ENCODE measurements around the gene PIR. TPM values are rescaled to one million over a fixed set of nuclear protein-coding genes. Genes with fewer than 3 reads are reported as not detected.

PIR gene
- total RNA-seq, 1 experiment from 2014 or later = 29.7 TPM

DNA sequence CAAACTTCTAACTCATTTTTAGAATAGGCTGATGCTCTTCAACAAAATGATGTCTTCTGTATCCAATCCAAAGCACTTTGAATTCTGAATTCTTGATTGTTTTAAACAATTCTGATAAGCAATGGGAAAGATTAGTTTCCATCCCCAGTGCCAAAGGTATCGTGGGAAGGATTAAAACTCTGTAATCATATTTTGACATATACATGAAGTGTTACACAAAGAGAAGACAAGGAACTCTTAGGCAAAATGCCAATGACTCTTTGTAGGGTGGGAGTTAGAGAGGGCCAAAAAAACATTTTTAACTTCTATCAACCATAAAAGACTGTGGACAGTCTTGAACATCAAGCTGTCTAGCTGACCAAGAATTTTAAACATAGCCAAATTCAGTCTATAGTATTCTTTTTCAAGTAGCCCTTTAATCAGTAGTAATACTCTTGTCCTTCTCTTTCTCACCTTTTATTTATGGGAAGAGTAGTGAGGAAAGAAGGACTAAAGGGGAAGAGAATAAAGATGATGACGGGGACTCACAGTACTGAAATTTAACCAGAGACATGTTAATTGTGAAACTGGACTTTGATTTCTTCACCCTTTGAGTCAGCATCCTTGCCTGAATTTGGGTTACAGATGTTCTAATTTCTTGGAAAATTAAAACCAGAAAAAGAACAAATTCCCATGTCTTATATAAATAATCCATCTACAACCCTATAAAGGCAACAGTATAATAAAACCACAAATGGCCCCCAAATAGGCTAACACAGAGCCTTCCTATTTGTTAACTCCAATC, 57.1 kb downstream of the PIR start:
- Histone ChIP-seq H3K14ac (ENCODE audit: insufficient read depth, low read length) (no peak overlapping the region), H4K20me1 (ENCODE audit: control insufficient read depth, insufficient read depth, insufficient read length) (no peaks in the 10 kb centered on the region), H3T11ph (ENCODE audit: low read length) (no peak overlapping the region), H4K5ac (ENCODE audit: insufficient read length, low read depth, low read length) (no peak overlapping the region), H3K79me1 (ENCODE audit: insufficient read depth, low read depth, low read length, poor library complexity, severe bottlenecking) (no peaks in the 10 kb centered on the region), H2AFZ (ENCODE audit: low read length) (no peak overlapping the region), H2BK12ac (ENCODE audit: insufficient read length, low read depth, low read length) (no peak overlapping the region), H2BK120ac (ENCODE audit: low read depth, low read length, poor library complexity, severe bottlenecking) (no peak overlapping the region), H2BK20ac (ENCODE audit: low read depth, low read length, poor library complexity, severe bottlenecking) (no peak overlapping the region), H3K4ac (ENCODE audit: low read depth, low read length) (no peak overlapping the region), H3K27ac (ENCODE audit: insufficient read length, low read depth, low read length) (no peak overlapping the region), H3K4me1 (ENCODE audit: insufficient read depth, low read length) (no peaks in the 10 kb centered on the region), H2BK15ac (ENCODE audit: low read depth, low read length) (no peak overlapping the region), H2AK5ac (ENCODE audit: insufficient read length, low read length) (no peak overlapping the region), H3K79me2 (ENCODE audit: insufficient read depth, low read length) (no peaks in the 10 kb centered on the region), H4K8ac (replicated peaks; ENCODE audit: insufficient read length, low read depth, low read length) (no peak overlapping the region), H3K27me3 (ENCODE audit: insufficient read depth, low read length) (no peaks in the 10 kb centered on the region), H3K4me2 (ENCODE audit: insufficient read depth, insufficient read length, low read length) (no peak overlapping the region), H3K9me3 (ENCODE audit: control insufficient read depth, low read depth, low read length) (no peaks in the 10 kb centered on the region), H3K23ac (ENCODE audit: insufficient read length, low read depth, low read length) (no peak overlapping the region), H3K18ac (ENCODE audit: insufficient read length, low read depth, low read length) (no peak overlapping the region), H3K23me2 (ENCODE audit: insufficient read length, low read depth, low read length, poor library complexity, severe bottlenecking) (no peaks in the 10 kb centered on the region), H3K56ac (ENCODE audit: insufficient read length, low read depth, low read length) (no peak overlapping the region), H4K91ac (ENCODE audit: insufficient read length, low read depth, low read length) (no peak overlapping the region), H2BK5ac (ENCODE audit: insufficient read length, low read length) (no peak overlapping the region), H3K9ac (ENCODE audit: extremely low read depth, insufficient read length, low read length) (no peak overlapping the region)
- H3K4me1 Mint-ChIP-seq = no peaks in the 10 kb centered on the region
- no CpG with 5 or more reads among the region's 2 CpGs for WGBS (ENCODE audit: extremely low coverage, insufficient read length, low lambda C conversion rate)
- peaks cover 1% of the 10 kb centered on the region for H3K27me3 Mint-ChIP-seq (ENCODE audit: low read depth)
- H3K4me3 Mint-ChIP-seq = no peak overlapping the region
- H3K36me3 Mint-ChIP-seq (ENCODE audit: insufficient read depth in 1 of 3, low read depth in 3 of 3) = peaks cover 0 to 3% (median 0%) of the 10 kb centered on the region in 3 experiments; a peak in 2 of 7 replicates
- no peak overlapping the region for H3K27ac Mint-ChIP-seq
- no peak for DNase-seq
- TF ChIP-seq, protein P1, sequence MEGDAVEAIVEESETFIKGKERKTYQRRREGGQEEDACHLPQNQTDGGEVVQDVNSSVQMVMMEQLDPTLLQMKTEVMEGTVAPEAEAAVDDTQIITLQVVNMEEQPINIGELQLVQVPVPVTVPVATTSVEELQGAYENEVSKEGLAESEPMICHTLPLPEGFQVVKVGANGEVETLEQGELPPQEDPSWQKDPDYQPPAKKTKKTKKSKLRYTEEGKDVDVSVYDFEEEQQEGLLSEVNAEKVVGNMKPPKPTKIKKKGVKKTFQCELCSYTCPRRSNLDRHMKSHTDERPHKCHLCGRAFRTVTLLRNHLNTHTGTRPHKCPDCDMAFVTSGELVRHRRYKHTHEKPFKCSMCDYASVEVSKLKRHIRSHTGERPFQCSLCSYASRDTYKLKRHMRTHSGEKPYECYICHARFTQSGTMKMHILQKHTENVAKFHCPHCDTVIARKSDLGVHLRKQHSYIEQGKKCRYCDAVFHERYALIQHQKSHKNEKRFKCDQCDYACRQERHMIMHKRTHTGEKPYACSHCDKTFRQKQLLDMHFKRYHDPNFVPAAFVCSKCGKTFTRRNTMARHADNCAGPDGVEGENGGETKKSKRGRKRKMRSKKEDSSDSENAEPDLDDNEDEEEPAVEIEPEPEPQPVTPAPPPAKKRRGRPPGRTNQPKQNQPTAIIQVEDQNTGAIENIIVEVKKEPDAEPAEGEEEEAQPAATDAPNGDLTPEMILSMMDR (conservative IDR thresholded peaks at IDR 0.05) = no peak
- H3K9me3 Mint-ChIP-seq = no peaks in the 10 kb centered on the region

Data from H9 (cell line).